Stimulated activated CD4-positive, alpha-beta T cell treated with anti-CD3 and anti-CD28 coated beads, Interleukin-15, amount 100 ng/mL, for 48 hours (primary cell): ENCODE results near the gene MYOM3.

Experiments used
- DNase-seq, 2 donors: peaks; one replicate each; pipeline ENCODE4 v3.0.0-alpha.2; 2020; ENCODE audit warnings: low read depth in 2 of 2

The MYOM3 gene

GRCh38 chr1:24096009-24096738 lies 15.8 kb downstream of the MYOM3 start:
- DNase-seq: no peak

DNA sequence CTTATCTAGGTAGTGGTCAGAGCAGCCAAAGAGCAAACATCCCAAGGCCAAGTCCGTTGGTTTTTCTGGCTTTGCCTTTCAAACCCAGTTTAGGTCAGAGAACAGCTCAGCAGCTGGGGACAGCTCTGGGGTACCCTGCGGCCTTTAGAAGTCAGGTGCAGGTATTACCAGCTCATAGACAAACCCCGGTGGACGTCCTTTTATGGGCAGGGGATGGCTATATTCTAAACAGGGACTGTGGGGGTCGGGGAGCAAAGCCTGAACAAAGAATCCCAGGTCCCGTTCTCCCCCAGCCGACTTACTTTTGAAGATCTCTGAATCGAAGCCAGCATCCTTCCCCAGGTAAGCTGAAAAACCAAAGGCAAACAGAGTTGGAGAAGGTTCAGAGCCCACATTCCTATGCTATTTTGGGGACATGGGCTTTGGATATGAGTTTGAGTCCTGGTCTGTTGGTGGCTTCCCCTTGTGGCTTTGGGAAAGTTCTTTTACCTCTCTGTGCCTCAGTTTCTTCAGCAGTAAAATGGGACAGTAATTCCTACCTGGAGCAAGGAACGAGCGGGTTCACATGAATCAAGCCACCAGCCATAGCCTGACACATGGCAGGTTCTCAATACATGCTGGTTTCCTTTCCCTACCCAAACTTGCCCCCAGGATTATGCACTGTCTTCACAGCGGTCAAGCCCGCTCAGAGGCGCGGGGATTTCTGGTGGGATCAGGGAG lies 16.6 kb downstream of the MYOM3 start:
- DNase-seq: no peak

GRCh38 chr1:24094554-24094953 lies 17.4 kb downstream of the MYOM3 start:
- no peak for DNase-seq

DNA sequence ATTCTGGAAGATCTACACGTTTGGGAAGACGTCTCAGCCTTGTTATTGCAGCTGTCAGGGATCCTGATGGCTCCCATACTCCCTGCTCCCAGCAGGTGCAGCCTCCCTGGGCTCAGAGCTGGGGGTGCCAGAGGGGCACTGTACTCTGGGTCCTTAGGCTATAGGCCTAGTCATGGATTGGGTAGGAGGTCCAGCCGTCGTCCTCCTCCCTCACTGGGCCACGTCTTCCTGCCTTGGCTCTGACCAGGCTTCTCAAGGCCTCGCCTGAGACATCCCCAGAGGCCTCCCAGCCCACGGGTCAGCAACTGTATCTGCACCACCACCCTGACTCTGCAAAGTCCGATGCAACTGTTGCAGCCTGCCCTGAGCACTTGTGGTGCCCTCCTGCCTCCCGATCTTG lies 18.2 kb downstream of the MYOM3 start:
- DNase-seq: no peak

GRCh38 chr1:24092979-24093378 lies 19.0 kb downstream of the MYOM3 start:
- DNase-seq: no peak

DNA sequence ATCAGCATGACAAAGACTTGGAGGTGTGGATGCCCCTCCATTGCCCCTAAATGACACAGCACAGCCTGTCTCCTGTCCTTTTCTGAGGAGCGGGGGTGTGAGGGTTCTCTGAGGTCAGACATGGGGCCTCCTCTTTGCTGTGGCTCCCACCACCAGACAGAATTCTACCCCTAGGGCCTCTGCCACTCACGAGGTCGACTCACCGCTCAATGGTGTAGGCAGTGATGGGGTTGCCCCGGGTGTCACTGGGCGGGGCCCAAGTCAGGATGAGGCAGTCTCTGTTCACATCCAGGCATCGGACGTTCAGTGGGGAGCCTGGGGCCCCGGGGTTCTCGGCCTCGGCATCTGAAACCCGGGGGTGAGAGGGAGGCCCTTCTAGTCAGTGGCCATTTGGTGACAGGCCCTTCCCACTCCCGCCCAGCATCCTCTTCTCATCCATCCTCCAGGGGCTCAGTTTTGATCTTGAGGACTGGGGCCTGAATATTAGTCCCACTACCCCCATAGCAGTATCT lies 19.9 kb downstream of the MYOM3 start:
- no peak for DNase-seq

GRCh38 chr1:24090736-24091135 lies 21.2 kb downstream of the MYOM3 start:
- no peak for DNase-seq

GRCh38 chr1:24089743-24090555 lies 22.0 kb downstream of the MYOM3 start:
- no peak for DNase-seq

GRCh38 chr1:24089027-24089742 lies 22.8 kb downstream of the MYOM3 start:
- DNase-seq: no peak

GRCh38 chr1:24086466-24086865 lies 25.5 kb downstream of the MYOM3 start:
- DNase-seq: no peak

DNA sequence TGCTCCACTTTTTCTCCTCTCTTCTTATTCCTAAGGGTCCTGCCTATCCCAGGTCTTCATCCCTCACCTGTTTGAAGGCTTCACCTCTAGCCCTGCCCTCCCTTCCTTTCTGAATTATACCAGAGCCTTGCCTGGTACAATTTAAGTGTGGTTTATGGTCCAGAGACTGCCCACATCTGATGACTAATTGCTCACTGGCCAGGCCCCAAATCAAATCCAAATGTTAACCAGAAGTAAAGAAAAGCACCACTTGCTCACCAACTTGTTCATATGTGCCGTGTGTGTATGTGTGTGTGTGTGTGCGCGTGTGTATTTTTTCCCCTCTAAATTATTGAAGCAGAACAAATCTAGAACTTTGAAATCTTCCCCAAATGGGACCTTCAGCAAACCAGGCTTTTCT lies 26.4 kb downstream of the MYOM3 start:
- no peak for DNase-seq

GRCh38 chr1:24085007-24085406 lies 26.9 kb downstream of the MYOM3 start:
- DNase-seq: no peak

- DNase-seq: no peak
Observed at GRCh38 chr1:24084050-24084449, 27.9 kb downstream of the MYOM3 start.

DNA sequence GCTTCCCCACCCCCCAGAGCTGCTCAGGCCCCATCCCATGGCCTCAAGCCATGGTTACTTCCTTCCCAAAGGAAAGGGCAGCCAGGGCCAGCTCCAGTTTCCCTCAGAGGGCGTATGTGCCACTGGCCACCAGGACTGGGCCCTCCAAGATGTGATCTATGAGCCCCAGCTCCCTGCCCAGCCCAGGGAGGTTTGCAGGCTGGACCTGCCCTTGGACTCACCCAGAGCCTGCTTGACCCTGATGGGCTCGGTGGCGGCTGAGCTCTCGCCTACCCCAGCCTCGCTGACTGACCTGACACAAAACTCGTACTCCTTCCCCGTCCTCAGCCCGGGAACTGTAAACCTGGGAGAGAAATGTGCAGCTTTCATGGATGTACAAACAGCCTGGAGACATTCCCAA lies 29.6 kb downstream of the MYOM3 start:
- no peak for DNase-seq

- DNase-seq: no peak
Observed at GRCh38 chr1:24081190-24081589, 30.7 kb downstream of the MYOM3 start.

- DNase-seq: no peak
Observed at GRCh38 chr1:24080131-24080530, 31.8 kb downstream of the MYOM3 start.

DNA sequence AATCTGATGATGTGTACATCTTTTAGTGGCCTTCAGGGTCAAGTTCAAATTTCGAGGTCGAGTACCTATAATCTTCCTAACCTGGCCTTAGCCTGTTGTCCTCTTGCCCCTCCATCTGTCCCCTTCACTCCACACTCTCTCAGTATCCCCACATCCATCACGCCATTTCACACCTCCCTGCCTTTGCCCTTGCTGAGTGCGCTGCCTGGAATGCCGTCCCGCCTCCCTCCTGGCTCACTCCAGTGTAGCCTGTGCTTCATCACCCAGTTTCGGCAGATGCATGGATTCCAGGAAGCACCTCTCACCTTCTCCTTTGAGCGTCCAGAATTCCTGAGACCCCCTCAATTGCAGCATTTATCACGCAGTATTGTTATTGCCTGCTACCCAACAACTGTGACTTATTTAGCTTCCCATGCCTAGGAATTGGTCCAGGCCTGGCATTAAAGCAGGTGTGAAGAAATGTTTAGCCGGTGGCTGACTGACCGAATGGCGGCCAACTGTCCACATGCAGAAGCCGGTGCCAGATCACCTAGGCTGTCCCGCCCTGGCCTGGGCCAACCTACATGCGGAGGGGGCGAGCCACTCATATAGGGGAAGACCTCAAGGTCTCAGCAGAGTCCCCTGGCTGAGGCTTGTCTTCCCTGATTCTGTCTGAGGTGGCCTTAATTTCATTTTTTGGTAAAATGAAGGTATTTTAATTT lies 34.5 kb downstream of the MYOM3 start:
- DNase-seq: no peak

- DNase-seq: no peak
Observed at GRCh38 chr1:24075946-24076345, 36.0 kb downstream of the MYOM3 start.

- no peak for DNase-seq
Observed at GRCh38 chr1:24075590-24075854, 36.4 kb downstream of the MYOM3 start.

- no peak for DNase-seq
Observed at GRCh38 chr1:24074817-24075589, 36.9 kb downstream of the MYOM3 start.

GRCh38 chr1:24074196-24074595 lies 37.7 kb downstream of the MYOM3 start:
- no peak for DNase-seq
